ENCODE data around the gene CSAD.
A peak's percentile ranks its signal among the peaks of the same experiment; 100 is the strongest.
"Not testable (repeated sequence)": the region's sequence is repeated elsewhere in the genome, so short reads cannot be mapped to it uniquely, and the experiment has no call there.

CSAD gene

GRCh38 chr12:53217931-53218307, 37.2 kb upstream of the CSAD start:
- DNase-seq (ENCODE audit: low read depth): no peak

GRCh38 chr12:53217051-53217930, 36.6 kb upstream of the CSAD start:
- DNase-seq (ENCODE audit: low read depth): no peak

- no peak for DNase-seq (ENCODE audit: low read depth)
These were observed 34.8 kb upstream of the CSAD start for GRCh38 chr12:53215497-53215896.

GRCh38 chr12:53214687-53215455, 34.1 kb upstream of the CSAD start:
- DNase-seq (ENCODE audit: low read depth): no peak

- DNase-seq (ENCODE audit: low read depth): no peak
These were observed 33.5 kb upstream of the CSAD start for GRCh38 chr12:53214221-53214620.

- peak; percentile 72 for DNase-seq (ENCODE audit: low read depth)
These were observed 32.6 kb upstream of the CSAD start for GRCh38 chr12:53213348-53213747.

GRCh38 chr12:53212931-53213330, 32.2 kb upstream of the CSAD start:
- DNase-seq (ENCODE audit: low read depth): no peak

- no peak for DNase-seq (ENCODE audit: low read depth)
These were observed 31.0 kb upstream of the CSAD start for GRCh38 chr12:53211476-53212381.

- no peak for DNase-seq (ENCODE audit: low read depth)
These were observed 30.1 kb upstream of the CSAD start for GRCh38 chr12:53210843-53211242.

- no peak for DNase-seq (ENCODE audit: low read depth)
These were observed 28.2 kb upstream of the CSAD start for GRCh38 chr12:53208877-53209463.

GRCh38 chr12:53208435-53208834, 27.7 kb upstream of the CSAD start:
- DNase-seq (ENCODE audit: low read depth): no peak

GRCh38 chr12:53207042-53207441, 26.3 kb upstream of the CSAD start, which contains the start of gene ITGB7:
TSS of gene ITGB7 (minus strand) at chr12:53207251. CDS start at chr12:53200443, 6,808 bp downstream.
- peak; percentile 43 for DNase-seq (ENCODE audit: low read depth)

- DNase-seq (ENCODE audit: low read depth): peak; percentile 55
These were observed 25.2 kb upstream of the CSAD start for GRCh38 chr12:53205747-53206419.

- DNase-seq (ENCODE audit: low read depth): no peak
These were observed 23.6 kb upstream of the CSAD start for GRCh38 chr12:53204351-53204750.

- DNase-seq (ENCODE audit: low read depth): not testable (repeated sequence)
These were observed 21.6 kb upstream of the CSAD start for GRCh38 chr12:53202316-53202715.

GRCh38 chr12:53201639-53202038, 20.9 kb upstream of the CSAD start:
- no peak for DNase-seq (ENCODE audit: low read depth)

- DNase-seq (ENCODE audit: low read depth): no peak
These were observed 20.4 kb upstream of the CSAD start for GRCh38 chr12:53201177-53201541.

- DNase-seq (ENCODE audit: low read depth): no peak
These were observed 19.9 kb upstream of the CSAD start for GRCh38 chr12:53200458-53201176.

GRCh38 chr12:53200107-53200457, 19.4 kb upstream of the CSAD start:
- DNase-seq (ENCODE audit: low read depth): no peak

GRCh38 chr12:53199700-53200099, 19.0 kb upstream of the CSAD start:
- DNase-seq (ENCODE audit: low read depth): no peak

Data from activated gamma-delta T cell treated with anti-CD3 and anti-CD28 coated beads, Interleukin-2, amount 50 U/mL, for 16 hours (primary cell).